Measurements from ENCODE around the gene ASB13.

DNA sequence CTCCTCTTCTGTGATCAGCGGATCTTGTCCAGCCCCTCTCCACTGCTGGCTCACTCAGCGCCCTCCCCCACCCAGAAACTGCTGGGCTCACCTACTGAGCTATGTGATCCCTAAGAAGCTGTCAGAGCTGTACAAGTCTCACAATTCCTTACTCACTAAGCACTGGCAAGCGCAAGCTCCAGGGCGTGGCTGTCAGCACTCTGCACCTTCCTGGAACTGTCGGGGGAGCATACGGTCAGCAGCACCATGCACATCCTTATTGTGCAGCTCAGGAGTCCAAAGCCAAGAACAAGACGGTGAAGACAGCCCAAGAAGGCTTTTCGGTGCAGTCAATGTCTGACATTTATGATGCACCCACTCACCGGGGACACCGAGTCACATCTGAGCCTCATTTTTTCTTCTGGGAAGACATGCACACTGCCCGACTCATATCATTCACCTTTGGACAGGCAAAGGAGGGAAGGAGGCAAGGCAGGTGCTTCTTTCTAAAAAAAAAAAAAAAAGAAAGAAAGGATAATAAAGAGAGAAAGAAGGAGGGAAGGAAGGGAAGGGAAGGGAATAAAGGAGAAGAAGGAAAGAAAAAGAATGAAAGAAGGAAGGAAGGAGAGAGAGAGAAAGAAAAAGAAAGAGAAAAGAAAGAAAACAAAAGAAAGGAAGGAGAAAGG is 56.3 kb downstream of the ASB13 start:
- no peak for TF ChIP-seq BHLHE40 (IDR thresholded peaks at IDR 0.05; ENCODE audit: borderline replicate concordance)
- TF ChIP-seq FOXM1 (IDR thresholded peaks at IDR 0.05; ENCODE audit: borderline replicate concordance), result no peak
- no peak for TF ChIP-seq FOXA1 (IDR thresholded peaks at IDR 0.05)
